CD4-positive, alpha-beta T cell treated with Interleukin-17A for 1 hour (primary cell): Measurements from ENCODE around the gene PLAAT1.

Experiments
- DNase-seq: peaks from one replicate; pipeline ENCODE4 v3.0.0-alpha.2; 2020

PLAAT1 gene

GRCh38 chr3:193240850-193241706, at the start of gene PLAAT1:
Gene PLAAT1 (plus strand): TSS chr3:193241222. CDS start chr3:193255651, 14,429 bp downstream.
- no peak for DNase-seq

- no peak for DNase-seq
Measured at GRCh38 chr3:193194371-193194770, 46.7 kb upstream of the PLAAT1 start.

GRCh38 chr3:193196746-193197145, 44.3 kb upstream of the PLAAT1 start:
- DNase-seq, result no peak

GRCh38 chr3:193207290-193208273, 33.4 kb upstream of the PLAAT1 start:
- no peak for DNase-seq

GRCh38 chr3:193210618-193211017, 30.4 kb upstream of the PLAAT1 start:
- no peak for DNase-seq

DNA sequence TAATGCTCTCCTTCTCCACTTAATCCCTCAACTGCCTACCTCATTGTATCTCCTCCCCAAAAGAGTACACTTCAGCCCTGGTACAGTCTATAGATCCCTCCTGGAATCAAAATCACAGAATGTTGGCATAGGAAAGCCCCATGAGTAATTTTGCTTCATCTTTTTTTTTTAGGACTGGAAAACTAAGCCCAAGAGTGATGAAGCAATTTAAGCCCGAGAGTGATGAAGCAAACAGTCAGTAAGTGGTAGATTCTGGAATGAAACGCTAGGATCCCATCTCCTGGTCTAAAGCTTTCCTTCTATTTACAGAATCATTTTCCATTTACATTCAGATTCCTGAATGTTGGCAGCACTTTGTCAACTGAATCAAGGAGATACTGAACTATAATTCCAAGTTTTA, 29.8 kb upstream of the PLAAT1 start:
- DNase-seq, result no peak

- DNase-seq, result no peak
Measured at GRCh38 chr3:193211984-193212383, 29.0 kb upstream of the PLAAT1 start.

- DNase-seq, result no peak
Measured at GRCh38 chr3:193212844-193213243, 28.2 kb upstream of the PLAAT1 start.

DNA sequence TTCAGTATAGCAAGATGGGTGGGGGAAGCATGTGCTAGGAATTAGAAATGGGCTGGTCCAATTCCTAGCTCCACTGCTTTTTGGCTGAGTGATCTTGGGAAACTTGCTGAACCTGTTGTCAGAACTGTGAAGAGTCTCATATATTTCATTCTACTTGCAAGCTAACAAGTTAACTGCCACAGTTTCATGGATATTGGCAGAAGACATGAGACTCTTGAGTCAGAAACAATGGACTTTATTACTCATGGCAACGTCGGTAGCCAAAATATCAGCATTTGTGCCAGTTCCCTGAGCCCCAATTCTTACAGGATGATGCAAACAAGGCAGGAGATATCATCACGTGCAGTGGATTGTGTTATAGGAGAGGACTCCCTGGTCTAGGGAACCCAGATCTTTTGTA, 26.6 kb upstream of the PLAAT1 start:
- no peak for DNase-seq

- DNase-seq, result no peak
Measured at GRCh38 chr3:193225302-193226125, 15.5 kb upstream of the PLAAT1 start.

GRCh38 chr3:193228206-193228605, 12.8 kb upstream of the PLAAT1 start:
- DNase-seq, result no peak

GRCh38 chr3:193229851-193230420, 11.1 kb upstream of the PLAAT1 start:
- no peak for DNase-seq

DNA sequence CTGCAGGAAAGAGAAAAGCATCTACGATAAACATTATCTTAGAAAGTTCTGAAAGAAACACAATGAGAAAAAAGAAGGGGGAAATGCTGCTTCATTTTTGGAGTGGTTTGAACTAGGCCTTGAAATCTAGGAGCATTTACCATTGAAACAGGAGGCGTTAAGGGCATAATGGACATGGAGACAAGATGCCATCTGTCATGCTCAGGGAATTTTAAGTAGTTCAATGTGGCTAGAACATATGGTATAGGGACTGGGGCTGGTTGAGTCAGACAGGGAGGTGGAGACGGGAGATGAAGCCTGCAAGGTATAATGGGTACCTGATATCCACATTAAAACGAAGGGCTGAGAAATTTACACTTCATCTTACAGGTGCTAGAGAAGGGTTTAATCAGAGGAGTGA, 10.4 kb upstream of the PLAAT1 start:
- DNase-seq, result no peak

GRCh38 chr3:193231201-193231600, 9.8 kb upstream of the PLAAT1 start:
- DNase-seq, result no peak

DNA sequence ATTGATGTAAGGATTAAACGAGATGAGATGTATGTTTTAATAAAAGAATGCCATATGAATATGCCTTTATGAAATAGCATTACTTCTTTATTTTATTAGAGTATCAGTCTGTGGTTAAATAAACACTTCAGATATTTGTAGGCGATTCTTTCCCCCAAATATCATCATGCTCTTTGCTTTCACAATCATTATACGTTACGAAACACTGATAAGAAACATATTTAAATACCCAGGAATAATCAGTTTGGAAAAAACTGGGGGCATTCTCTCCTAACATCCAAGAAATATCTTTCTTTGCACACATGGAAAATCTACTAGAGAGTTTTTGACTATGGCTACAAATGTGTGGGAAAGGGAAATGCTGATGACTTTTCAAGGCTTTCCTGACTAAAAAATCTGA, 4.4 kb upstream of the PLAAT1 start:
- no peak for DNase-seq

- DNase-seq, result no peak
Measured at GRCh38 chr3:193237030-193237429, 4.0 kb upstream of the PLAAT1 start.

DNA sequence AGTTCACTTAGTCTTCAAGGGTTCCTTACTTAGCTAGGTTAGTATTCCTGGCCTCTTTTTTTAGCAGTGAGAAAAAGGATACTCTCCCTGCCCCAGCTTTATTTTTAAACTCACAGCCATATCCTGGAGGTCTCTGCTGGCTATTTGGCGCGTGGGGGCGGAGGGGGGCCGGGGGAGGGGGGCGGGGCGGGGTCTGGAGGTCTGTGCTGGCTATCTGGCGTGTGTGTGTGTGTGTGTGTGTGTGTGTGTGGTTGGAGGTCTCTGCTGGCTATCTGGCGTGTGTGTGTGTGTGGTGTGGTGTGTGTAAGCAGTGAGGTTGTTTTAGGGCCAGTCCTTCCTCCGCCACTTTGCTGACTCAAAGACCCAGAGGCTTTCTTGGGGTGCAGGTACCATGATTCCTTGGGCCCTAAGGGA, 579 bp upstream of the PLAAT1 start:
- no peak for DNase-seq

DNA sequence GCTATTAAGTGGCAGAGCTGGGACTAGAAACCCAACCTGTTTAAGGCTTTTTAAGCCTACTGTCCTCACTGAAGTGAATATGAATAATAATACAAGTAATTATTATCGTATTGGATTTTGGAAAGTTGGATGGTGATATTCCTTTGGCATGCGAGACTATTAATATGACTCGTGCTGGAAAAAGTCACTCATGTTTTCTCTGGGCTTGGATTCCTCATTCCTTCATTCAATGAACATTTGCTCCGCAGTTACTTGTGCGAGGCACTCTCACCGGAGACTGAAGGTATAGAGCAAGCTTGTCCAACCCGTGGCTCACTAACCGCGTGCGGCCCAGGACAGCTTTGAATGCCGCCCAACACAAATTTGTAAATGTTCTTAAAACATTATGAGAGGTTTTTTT, 694 bp downstream of the PLAAT1 start:
- DNase-seq, result no peak

GRCh38 chr3:193243571-193243970, 2.5 kb downstream of the PLAAT1 start:
- DNase-seq, result no peak

GRCh38 chr3:193248848-193249468, 7.9 kb downstream of the PLAAT1 start:
- DNase-seq, result no peak

- DNase-seq, result no peak
Measured at GRCh38 chr3:193250492-193250891, 9.5 kb downstream of the PLAAT1 start.
